ENCODE measurements around the gene NECAB3.

The NECAB3 gene

GRCh38 chr20:33676652-33677645, 2.7 kb upstream of the NECAB3 start:
- no peak for DNase-seq

DNA sequence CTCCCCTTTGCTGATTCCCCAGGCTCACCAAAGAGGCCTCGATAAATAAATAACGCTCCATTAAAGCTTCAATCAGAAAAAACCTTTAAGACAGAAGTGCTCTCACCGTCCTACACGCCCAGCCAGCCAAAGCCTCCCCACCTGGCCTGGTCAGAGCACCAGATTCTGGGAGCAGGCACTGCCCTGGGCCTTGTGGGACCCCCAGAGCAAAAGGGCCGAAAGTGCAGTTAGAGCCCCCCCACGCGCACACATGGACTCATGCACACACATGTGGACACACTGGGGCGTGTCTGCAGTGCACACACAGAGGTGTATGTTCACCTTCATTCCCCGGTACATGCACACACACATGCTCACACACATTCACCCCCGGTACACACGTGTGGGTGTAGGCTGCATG, 1.9 kb upstream of the NECAB3 start:
- DNase-seq, result no peak

DNA sequence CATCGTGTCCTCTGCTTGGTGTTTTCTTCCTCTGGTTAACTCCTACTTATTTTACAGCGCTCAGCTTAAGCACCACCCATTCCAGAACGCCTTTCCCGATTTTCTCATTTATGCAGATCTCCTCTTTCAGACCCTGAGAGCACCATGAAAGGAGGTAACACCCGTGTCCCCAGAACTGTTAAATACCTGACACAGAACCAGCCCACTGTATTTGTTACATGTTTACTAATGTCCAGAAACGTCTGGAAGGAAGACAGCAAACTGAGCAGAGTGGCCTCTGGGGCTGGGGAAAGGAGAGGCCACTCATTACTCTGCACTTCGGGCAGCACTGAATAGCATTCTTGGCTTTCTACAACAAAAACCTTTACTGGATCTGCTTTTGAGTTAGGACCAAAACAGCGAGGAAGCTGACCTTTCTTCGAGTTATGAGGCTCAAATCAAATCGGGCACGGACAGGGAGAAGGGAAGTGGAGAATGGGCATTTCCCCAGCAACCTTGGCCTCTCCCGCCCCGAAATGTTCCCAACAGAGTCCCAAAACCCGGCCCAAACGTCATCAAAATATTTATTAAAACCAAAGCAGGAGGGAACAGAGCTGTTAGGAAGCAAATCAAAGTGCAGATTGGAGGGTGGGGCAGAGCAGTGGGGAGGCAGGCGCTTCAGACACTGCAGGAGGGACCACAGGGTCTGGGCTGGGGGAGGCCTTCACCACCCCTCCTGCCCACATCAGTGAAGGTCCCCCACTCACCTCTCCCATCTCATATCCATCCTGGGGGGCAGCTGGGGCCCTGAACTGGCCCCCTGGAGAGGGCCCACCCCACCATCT, 1.1 kb upstream of the NECAB3 start:
- no peak for DNase-seq

GRCh38 chr20:33673410-33674293, 576 bp downstream of the NECAB3 start:
- DNase-seq, result no peak

DNA sequence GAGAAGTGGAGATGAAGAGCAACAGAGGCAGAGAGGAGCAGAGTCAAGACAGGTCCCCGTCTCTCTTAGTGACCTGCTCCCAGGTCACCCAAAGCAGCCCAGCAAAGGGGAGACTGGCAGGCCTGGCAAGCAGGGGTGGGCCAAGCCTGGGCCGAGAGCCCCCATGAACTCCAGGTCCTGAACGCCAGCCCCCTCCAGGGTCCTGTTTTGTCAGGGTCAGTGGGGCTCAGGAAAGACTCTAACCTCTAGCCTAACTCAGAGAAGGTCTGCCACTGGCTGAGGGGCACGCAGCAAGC, 1.2 kb downstream of the NECAB3 start:
- no peak for DNase-seq

DNA sequence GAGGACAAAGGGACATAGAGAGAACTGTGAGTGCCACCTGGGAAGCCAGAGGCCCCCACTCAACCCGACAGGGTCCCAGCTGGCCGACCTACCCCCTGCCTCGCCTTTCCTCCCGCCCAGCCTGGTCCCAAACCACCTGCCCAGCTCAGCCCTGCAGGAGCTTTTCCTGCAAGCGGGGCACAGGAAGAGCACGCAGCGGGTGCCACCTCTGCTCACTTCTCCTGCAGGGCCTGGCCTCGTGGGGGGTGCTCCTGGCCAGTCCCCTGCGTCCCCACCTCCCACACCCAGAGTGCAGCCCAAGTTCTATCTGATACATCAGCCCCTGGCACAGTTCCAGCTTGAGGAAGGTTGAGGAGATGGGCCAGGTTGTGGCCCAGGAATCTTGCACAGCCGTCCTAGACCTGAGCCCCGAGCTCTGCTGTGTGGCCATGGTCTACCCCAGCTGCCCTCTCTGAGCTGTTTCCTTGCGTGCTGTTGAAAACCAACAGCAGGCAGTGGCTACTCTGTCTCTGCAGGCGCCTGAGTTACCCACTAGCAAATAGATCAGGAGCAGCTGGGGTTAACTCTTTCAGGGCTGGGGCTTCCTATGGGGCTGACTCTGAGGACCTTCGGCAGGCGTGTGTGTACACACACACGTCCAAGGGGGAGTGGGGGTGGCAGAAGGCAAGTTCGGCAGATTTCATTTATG, 1.7 kb downstream of the NECAB3 start:
- DNase-seq, result no peak

DNA sequence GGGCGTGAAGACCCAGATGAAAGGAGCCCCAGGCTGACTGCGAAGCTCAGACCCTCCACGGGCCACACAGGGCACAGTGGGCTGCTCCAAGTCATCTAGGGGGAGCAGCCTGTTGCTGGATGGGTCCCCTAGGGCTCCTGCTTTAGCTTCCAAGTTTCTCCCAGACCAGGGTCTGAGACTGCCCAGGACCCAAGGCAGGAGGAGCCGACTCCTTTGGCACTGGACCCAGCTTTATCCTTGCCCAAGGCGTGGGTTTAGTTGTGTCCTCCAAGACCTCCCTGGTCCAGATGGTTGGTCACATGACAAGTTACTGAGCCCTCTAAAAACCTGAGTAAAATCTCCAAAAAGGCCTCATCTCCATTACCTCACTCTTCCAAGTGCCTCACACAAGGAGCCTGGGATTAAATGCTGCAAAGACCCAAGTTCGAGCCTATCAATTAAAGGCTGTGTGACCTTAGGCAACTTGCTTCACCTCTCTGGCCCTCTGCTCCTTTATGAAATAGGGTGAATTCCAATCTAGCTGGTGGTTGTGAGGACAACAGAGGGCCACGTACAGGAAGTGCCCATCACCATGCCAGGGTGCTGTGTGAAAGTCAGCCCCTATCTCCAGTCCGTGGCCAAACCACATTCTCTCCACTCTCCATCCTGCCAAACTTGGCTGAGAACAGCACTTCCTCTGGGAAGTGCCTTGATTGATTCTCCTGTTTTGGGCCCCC, 2.5 kb downstream of the NECAB3 start:
- DNase-seq, result no peak

GRCh38 chr20:33670715-33671499, 3.3 kb downstream of the NECAB3 start:
- no peak for DNase-seq

- DNase-seq, result no peak
These were observed 4.2 kb downstream of the NECAB3 start for GRCh38 chr20:33669873-33670640.

GRCh38 chr20:33669224-33669623, 5.0 kb downstream of the NECAB3 start:
- DNase-seq, result no peak

DNA sequence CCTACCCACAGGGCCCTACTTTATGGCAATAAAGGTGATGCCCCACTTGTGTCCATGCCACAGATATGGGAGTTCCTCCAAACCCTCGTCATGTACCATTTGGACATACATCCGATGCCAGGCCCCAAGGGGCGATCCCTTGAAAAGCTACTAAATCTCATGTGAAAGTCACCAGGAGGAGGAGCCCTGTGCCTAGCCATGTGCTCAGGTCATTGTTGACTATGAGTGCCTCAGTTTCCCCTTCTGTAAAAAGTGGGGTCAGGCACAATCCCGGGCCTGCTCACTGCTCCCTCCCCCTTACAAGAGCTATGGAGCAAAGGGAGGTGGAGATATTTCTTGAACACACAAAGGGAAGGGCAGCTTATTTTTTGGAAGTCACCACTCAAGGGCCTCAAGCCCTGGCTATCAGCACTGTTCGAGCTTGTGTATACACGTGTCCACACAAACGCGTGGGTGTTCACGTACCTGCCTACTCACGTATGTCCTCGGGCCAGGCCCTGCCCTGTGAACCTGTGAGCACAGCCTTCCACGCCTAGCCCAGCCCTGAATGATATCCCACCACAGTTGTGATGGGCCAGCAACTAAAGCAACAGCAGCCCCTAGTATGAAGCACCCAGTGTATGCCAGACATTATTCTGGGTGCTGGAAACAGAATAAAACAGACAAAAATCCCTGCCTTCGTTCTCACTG, 5.6 kb downstream of the NECAB3 start:
- DNase-seq, result no peak

DNA sequence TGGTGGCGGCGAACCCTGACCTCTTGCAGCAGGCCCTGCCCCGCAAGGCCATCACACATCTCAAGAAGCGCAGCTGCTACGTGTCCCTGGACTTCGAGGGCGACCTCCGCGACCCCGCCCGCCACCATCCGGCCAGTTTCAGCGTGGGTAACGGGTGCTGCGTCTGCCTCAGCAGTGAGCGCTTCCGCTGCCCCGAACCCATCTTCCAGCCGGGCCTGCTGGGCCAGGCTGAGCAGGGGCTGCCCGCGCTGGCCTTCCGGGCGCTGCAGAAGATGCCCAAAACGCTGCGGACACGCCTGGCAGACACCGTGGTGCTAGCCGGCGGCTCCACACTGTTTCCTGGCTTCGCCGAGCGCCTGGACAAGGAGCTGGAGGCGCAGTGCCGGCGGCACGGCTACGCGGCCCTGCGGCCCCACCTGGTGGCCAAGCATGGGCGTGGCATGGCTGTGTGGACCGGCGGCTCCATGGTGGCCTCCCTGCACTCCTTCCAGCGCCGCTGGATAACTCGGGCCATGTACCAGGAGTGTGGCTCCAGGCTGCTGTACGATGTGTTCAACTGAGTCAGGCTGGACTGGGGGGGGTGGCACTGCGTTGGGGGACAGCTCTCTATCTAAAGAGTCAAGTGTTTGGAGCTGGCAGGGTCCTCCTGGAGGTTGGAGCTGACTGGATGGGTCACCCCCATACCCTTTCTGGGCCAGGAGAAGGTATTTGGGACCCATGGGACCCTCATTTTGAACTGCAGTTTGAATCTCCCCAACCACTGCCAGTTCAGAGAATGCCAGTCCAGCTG, 6.4 kb downstream of the NECAB3 start:
- DNase-seq, result peak; percentile 85

DNA sequence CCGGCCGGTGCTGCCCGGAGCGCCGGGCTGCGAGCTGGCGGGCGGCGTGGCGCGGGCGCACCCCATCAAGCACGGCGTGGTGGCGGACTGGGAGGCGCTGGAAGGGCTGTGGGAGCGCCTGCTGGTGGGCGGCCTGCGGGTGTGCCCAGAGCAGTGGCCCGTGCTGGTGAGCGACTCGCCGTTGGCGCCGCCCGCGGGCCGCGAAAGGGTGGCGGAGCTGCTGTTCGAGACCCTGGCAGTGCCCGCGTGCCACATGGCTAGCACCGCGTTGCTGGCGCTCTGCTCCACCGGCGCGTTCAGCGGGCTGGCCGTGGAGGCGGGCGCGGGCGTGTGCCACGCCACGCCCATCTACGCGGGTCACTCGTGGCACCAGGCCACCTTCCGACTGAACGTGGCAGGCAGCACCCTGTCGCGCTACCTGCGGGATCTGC, 7.0 kb downstream of the NECAB3 start:
- DNase-seq, result peak; percentile 56

DNA sequence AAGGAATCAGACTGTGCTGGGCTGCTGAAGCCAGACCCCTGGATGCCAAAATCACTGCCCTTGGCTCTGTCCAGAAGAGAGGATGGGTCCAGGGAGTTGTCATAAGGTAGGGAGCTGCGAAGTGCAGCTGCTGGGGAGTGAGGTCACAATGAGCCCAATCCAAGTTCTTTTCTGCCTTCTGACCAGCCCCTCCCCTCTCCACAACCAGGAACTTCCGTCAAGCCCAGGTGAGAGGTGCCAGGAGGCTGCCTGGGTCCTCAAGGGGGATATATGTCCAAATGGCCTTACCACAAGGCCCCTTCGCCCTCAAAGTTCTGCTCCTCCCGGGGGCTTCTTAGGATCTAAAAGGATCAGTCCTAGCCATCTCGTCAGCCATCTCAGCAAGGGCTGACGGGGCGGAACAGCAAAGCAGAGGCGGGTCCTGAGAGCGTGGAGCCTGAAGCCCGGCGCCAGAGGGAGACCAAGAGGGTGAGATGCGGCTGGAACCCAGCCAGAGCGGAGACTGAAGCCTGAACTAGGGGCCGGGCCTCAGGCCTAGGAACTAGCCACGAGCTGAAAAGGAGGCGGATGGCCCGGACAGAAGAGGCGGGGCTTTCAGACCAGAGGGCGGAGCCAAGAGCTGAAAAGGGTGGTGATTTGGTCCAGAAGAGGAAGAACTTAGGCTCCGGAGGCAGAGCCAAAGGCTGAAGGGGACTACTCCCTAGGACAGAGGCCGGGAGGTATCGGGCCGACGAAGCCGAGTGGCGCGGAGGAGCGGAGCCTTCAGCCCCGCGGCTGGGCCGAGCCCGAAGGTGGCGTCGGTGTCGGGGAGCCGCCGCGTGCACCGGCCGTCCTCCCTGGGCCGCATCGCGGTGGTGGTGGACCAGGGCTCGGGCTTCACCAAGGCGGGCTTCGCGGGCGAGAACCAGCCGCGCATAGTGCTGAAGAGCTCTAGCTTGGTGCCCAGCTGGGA, 7.7 kb downstream of the NECAB3 start, which contains the start of gene ACTL10:
TSS of gene ACTL10 (plus strand) at position 651 of the 952 bp plus-strand sequence. CDS start 555 bp downstream, outside the sequence.
- DNase-seq, result peak; percentile 96

- DNase-seq, result no peak
These were observed 9.5 kb downstream of the NECAB3 start for GRCh38 chr20:33664762-33665144.

GRCh38 chr20:33664085-33664761, 10.0 kb downstream of the NECAB3 start:
- no peak for DNase-seq
